GM21825 (cell line): ENCODE data around the gene CACNG4.

Source experiments
- ATAC-seq: cut with Tn5 transposase; IDR thresholded peaks from one replicate; pipeline ENCODE4 v1.9.1; 2021; ENCODE audit warnings: mild to moderate bottlenecking, moderate library complexity; ENCODE audit not compliant: unreplicated experiment

Gene CACNG4

DNA sequence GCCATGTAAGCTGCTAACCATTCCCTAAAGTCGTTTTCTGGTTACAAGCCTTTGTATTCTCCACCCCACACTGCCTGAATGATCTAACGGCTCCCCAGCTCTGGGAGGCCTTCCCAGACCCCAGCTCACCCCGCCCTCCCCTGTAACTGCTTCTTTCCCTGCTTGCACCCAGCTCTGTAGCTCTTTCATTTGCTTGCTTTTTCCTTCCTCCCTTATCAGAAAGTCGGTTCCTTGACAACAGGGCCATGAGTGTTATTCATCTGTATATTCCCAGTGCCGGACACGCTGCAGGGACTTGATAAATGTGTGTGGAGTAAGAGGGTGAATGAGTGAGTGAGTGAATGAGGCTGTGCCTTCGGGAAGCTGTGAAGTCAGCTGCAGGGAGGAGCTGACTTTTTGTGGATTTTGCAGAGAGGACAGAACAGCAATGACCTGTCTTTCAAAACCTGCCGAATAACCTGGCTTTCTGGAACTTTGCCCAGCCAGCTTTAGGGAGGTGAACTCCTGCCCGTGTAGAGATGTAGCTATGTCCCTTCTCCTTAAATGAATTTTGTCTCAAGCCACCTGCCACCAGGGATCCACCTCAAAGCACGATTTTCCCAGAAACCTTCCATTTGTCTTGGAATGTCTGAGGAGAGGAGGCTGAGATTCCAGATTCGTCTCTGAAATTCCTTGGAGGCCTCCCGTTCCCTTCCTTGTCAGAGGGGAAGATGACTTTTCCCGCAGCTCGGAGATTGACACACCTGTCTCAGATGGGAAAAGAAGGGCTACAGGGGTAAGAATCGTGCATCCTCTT, 20.0 kb upstream of the CACNG4 start:
- ATAC-seq: no peak

DNA sequence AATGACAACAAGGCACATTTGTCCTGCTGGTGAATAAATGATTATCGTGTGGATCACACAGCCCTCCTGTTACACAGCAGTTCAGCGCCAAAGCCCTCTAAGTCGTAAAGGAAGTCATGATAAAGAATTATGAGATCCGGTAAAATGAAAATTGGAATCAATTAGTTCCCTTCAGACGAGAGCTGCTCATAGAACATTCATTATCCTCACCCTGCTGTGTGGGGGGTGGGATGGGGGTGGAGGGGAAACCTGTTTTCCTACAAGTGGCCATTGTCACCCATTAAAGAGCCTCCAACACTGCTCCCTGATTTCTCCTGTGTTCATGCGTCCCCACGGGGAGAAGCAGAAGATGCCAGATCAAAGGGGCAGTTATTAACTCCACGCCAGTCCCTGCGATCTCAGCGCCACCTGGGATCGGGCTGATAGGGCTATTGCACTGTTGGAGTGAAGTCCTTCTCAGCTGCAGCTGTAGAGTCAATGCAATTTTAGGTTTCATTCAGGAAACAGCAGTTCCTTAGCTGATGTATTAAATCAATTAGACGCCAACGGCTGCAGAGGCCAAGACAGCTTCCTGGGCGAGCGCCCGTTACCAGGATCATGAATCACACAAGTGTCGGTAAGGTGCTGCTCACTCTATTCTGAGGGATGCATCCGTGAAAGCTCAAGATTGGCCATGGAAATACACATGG, 19.2 kb upstream of the CACNG4 start:
- no peak for ATAC-seq

DNA sequence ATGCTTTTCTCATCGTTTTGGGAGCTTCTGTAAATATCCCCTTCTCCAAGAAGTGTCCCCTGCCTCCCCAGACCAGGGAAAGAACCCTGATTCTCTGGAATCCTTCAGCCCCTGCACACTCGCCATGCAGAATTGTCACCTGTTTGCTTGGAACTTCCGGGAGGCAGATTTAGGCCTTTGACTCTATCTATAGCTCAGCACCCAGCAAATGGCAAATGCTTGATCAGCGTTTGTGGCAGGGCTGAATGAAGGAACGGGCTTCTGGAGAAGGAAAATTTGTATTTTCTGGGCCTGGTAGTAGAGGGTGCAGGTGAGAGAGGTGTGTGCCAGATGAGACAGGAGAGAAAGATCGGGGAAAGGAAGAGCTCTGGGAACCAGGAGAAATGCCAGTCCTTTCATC, 18.3 kb upstream of the CACNG4 start:
- ATAC-seq: no peak

DNA sequence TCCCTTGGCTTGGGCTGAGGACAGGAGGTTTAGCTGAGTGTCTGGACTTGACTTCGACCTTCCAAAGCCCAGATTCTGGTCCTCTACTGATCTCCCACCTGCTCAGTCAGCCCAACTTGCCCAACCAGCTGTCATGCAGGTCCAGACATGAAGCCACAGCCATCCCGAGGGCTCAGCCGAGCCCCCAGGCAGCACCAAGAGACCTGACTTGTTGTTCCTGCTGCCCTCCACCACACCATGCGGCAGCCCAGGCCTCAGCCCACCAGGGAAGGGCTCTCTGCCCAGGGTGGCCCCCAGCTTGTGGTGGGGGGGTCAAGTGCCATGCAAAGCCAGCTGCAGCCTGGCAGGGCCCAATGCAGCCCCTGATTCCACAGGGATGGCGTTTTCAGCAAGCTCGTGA, 17.2 kb upstream of the CACNG4 start:
- no peak for ATAC-seq

DNA sequence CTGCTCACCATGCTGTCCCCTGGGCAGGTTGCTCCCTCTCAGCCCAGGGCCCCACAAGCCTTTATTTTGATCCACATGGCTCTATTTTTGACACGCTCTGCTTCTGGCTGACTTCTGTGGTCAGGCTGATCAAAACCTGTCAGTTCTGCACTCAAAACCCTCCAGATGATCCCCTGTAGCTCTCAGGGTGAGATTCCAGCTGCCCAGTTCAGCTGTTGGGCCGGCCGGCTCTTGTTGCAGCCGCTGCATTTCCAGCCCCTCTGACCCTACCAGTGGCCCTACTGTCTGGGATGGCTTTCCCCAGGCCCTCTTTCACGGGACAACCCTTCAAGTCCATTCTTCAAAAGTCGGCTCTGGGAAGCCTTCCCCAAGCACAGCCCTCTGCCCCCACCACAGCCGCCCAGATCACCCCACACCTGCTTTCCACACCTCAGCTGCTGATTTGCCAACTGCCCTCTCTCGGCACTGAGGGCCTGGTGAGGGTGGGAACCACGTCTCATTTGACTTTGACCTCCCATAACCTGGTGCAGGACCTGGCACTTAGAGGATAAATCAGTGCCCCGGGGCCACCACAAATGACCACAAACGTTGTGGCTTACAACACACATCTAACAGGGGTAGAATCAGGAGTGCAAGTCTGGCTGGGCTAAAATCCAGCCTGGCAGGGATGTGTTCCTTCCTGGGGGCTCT, 16.3 kb upstream of the CACNG4 start:
- ATAC-seq: no peak

DNA sequence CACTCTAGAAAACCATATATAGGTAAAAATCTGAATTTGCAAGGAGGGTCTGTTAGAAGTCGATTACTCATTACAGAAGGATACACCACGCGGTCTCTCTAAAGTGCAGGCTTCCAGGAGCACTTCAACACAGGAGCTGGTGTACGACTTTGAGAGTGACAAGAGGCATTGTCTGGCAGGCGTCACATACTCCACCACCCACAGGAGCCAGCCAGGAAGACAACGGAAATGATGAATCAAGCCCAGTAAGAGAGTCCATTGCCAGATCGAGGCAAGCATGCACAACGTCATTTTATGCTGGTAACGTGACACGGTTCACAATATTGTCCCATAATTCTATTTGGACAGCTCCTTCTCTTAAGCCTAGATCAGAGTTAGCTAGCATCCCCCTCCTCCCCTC, 15.0 kb upstream of the CACNG4 start:
- ATAC-seq: no peak

DNA sequence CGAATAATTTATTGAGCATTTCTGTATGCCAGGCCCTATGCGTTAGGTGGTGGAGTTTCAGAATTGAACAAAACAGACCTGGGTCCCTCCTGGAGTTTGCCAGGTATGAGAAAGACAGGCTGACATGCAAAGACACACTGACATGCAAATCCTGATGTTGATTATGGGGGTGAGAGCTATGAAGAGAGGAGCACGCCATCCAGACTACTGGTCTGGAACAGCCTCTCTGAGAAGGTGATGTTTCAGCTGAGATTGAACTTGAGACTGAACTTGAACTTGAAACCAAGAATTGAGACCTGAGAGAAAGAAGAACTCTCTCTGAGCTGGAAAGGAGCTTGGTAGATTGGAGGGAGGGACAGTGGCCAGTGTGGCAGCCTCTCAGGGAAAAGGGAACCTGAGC, 14.2 kb upstream of the CACNG4 start:
- no peak for ATAC-seq

DNA sequence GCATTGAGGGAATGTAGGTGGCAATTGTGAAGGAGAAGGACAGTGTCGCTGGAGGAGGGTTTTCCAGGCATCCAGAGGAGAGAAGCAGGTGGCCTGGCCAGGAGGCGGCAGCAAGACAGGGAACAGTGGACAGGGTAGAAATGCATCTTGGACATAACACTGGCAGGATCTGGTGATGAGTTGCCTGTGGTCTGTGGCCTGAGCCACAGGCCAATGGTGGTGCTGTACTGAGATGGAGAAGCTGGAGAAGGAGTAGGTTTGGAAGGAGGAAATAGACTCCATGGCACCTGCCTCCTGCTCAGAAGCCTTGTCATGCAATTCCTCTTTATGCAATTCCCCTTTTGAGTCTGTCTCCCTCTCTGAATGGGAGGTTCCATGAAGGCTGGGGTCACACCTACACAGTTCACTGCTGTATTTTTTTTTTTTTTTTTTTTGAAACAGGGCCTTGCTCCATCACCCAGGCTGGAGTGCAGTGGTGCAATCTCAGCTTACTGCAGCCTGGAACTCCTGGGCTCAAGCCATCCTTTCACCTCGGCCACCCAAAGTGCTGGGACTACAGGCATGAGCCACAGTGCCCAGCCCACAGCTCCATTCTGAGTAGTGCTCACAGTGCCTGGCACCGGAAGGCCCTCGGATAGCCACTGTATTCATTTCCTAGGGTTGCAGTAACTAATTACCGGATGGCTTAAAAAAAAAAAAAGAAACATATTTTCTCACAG, 13.5 kb upstream of the CACNG4 start:
- ATAC-seq: no peak

DNA sequence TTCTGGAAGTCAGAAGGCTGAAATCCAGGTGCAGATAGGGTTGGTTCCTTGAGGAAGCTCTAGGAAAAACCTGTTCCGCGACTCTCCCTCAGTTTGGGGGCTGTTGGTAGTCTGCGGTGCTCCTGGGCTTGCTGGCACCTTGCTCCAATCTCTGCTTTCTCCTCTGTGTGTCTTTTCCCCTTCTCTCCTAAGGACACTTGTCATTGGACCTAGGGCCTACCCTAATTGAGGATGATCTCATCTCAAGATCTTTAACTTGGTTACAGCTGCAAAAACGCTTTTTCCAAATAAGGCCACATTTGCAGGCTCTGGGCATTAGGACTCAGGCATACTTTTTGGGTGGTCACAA, 12.9 kb upstream of the CACNG4 start:
- ATAC-seq: no peak

DNA sequence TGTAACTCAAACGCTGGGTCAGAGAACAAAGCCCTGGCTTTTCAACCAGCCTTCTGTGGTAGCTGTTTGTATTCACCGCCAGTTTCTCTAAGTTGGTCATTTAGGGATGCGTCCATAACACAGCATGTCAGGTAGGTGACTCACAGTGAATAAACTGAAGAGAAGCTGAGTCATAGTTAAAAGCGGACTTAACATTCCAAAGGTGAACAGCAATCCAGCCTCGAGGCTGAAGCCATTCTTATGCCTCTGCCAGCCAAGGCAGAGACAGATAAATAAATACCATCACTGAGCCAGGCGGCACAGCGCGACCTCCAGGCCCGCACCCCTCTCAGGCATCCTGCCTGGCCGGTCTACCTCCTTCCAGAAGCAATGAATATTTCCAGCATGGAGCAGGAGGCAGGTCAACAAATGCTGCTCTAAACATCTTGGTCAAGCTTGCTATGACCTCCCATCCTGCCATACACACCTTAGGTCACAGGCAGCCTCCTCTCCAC, 12.4 kb upstream of the CACNG4 start:
- ATAC-seq: no peak

DNA sequence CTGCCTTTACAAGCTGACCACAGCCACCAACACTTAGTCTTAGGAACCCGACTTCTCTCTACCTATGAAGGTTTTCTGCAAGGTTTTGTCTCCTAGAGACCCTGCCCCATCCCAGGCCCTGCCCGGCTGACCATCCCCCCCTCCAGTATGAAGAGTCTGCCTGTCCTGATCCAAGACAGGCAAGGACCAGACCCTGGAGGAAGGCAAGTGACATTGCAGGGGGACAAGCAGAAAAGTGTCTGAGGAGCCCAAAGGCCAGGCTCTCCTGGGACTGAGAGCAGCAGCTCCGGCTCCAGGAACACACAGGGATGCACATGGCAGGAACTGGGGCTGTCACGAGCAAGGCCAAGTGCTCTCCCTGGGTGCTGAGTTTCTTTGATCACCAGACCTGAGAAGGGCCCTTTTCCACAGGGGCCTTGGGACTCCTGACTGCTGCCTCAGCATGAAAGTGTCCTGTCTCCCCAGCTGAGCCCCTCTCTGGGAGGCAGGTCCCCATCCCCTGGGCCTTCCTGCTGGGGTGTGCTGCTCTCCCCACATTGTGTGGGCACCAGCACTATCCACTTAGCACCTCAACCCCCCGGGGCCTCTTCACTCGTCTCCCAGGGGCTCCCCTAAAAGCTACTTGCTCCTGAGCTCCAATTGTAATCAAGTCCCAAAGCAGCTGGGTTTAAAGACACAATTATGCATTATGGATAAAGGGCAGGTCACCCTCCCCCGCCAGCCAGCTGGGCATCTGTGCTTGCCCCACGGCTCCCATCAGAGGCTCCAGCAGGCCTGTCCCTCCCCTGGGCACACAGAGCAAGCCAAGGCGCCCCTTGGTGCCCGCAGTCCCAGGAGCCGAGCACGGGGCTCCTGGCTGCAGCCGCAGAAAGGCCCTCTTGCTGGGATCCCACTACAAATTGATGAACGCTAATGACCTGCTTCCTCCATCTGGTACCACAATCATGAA, 11.6 kb upstream of the CACNG4 start:
- no peak for ATAC-seq

DNA sequence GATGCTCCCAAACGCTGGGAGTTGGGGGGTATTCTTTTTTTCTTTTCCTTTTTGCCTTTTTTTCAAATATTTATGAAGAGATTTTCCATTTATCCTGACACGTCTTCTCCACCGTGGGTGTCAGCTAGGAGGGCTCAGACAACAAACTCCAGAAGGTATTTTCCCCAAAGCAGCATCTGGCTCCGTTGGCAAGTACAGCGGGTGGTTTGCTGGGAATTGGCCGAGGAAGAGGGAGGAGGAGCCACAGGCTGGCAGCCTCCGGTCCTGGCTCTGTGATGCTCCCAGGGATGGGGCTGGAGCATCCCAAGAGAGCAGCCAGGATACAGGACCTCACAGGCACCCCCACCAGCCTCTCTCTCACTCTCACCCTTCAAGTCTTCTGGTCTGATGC, 10.9 kb upstream of the CACNG4 start:
- no peak for ATAC-seq

DNA sequence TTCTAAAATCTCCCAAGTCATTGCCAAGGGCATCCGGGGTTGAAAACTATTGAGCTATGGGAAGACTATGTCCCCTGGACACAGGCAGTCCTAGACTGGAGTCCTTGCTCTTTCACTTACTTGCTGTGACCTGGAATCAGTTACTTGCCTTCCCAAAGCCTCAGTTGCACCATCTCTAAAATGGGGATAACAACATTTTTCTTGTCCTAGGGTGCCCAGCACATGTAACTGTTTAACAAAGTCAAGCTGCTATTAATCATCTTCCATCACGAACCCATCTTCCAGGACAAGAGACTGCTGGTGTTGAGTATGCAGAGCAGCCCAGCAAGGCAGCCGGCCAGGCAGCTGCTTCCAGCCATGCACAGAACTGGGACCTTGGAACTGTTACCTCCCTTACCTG, 9.9 kb upstream of the CACNG4 start:
- ATAC-seq: no peak

DNA sequence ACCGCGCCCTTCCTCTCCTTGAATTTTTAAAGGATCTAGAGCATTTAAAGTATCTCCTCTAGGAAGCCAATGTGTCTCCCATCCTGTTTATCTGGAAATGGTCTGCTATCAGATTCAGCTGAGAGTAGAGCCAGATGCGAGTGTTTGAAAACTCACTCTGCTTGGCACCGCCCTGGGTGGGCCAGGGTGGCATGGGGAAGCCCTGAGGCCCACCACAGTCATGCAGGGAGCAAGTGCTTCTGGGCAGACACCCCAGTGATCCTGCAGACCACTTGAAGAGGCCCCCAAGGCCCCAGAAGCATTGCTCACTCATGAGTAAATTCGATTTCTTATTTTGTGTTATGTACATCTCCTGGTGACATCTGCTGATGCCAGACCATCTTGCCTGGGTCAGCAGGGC, 8.7 kb upstream of the CACNG4 start:
- ATAC-seq: no peak

DNA sequence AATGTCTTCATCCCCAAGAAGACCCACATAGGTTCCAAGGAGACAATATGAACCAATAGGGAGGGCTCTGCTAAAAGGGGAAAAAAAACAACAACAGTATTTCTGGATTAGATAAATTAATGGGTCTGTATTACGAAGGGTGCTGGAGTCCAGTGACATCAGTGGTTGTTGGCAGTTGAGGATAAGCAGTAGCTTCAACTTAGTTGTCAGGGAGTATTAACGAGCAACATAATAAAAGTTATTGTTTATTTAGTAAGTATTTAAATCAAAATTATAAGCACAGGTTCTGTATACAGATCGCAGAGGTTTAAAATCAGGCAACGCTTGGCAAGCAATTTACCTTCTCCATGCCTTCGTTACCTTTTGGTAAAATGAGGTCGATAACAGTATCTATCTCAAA, 7.6 kb upstream of the CACNG4 start:
- ATAC-seq: no peak

DNA sequence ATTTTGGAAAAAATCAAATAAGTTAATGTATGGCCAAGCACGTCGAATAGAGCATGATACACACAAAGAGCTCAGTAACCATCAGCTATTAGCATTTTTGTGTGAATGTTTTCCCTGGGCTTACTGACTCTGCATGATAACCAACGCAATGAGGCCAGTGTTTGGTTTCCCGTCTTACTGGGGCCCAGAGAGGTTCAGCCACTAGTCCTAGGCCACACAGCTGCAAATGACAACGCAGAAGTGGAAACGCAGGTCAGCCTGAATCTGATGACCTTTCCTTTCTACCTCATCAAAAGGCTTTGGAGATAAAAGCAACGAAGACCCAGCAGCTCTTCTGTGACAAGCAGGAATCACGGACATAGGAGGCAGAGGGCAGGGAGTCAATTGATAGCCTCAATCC, 7.2 kb upstream of the CACNG4 start:
- no peak for ATAC-seq

DNA sequence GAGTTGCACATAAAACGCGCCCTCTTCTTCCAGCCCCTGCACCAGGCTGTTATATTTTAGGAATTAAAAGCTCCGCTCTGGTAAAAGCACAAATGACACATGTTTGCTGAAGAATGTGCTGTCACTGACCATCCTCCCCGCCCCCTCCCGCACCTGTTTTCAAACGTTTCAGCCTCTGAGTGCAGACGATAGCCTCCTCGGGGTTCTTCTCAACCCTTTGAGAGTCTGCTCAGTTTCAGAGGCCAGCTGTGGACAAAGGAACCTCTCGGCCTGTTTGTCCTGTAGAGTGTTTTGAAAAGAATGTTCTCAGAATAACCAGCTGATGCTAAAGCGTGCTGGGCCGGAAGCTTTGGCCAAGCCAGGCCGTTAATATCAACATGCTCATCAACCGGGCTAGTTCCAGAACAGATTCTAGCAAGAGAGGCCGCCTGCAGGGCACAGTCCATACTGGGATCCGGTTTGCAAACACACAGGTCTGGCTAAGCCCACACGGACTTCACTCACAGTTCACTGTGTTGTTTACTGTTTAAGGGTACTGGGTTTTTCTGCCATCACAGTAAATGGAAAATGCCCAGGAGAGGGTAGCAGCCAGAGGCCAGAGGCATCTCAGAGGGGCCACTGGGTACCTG, 6.4 kb upstream of the CACNG4 start:
- ATAC-seq: no peak

DNA sequence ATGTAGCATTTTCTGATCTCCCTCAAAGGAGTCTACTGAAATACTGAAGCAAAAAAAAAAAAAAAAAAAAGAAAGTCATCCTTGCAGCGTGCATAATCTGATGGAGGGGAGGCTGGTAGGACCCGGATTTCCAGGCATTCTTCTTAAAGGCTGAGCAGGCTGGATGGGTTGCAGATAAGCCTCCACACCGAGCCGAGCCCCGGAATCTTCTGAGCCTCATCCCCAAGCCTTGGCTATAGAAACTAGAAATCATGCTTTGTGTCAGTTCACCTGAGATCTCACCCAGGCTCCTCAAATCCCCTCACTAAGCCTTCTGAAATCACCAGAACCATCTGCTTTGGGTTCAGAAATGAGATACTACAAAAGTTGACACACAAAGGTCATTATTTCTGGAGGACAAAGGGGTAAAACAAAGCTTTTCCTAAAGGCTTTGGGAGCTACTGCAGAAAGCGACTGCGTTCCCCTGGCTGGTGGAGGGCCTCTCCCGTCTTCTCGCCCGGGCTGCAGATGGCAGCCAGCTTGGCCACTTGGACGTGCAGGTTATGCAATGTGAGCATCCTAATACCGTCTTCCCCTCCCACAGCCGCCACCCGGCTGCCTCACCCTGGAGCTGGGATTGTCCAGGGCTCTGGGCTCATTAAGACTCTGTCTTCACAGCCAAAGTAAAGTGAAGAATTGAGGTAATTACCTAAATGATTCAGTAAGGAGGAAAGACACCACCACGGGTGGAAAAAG, 4.7 kb upstream of the CACNG4 start:
- ATAC-seq: no peak

DNA sequence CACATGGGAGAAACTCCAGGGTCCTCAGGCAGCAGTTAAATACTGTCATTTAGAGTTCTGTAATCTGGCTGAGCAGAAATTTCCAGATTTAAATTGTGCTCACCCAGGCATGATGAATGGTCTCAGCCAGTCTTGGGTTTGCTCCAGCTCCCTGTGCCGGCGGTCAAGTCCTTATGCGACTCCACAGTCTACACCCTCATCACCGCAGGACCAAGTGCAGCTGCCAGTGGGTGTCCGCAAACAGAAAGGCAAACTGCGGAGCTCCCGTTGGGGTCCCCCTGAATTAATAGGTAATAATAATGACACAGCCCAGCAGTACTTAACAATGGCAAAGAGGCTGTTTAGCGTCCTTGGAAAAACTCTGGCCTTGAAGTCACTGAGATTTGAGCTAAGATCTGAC, 3.9 kb upstream of the CACNG4 start:
- no peak for ATAC-seq
